Liver (tissue), 9 donors: ENCODE data around the gene RAB29. TPM values are rescaled to one million over a fixed set of nuclear protein-coding genes. Genes with fewer than 3 reads are reported as not detected.

ENCODE experiments used
- DNase-seq: peaks from one replicate; pipeline ENCODE4 v3.0.0-alpha.2; 2017; ENCODE audit warnings: low spot score
- H3K27ac ChIP-seq, 2 donors: one replicate each; pipeline ENCODE4 v1.7.0; 2013; ENCODE audit warnings: inconsistent platforms in 2 of 2, low read length in 2 of 2, control low read depth in 1 of 2, low read depth in 1 of 2, mild to moderate bottlenecking in 1 of 2
- H3K27me3 ChIP-seq, 4 donors: one replicate each; pipeline versions ENCODE4 v1.6.1 to v1.7.0; 2013; ENCODE audit warnings: low read length in 3 of 4, inconsistent platforms in 1 of 4, mild to moderate bottlenecking in 1 of 4, moderate library complexity in 1 of 4; ENCODE audit not compliant: control insufficient read depth in 4 of 4, insufficient read depth in 4 of 4
- H3K36me3 ChIP-seq, 4 donors: one replicate each; pipeline versions ENCODE4 v1.6.1 to v1.7.0; 2013; ENCODE audit warnings: low read length in 3 of 4, mild to moderate bottlenecking in 3 of 4, low read depth in 1 of 4, moderate library complexity in 1 of 4; ENCODE audit not compliant: control insufficient read depth in 4 of 4, insufficient read depth in 3 of 4
- H3K4me1 ChIP-seq, 4 donors: one replicate each; pipeline versions ENCODE4 v1.6.1 to v1.7.0; 2013; ENCODE audit warnings: low read length in 3 of 4, mild to moderate bottlenecking in 3 of 4, moderate library complexity in 1 of 4; ENCODE audit not compliant: control insufficient read depth in 4 of 4, insufficient read depth in 4 of 4
- H3K4me3 ChIP-seq, 3 donors: one replicate each; pipeline versions ENCODE4 v1.6.1 to v1.7.0; 2013; ENCODE audit warnings: low read length in 3 of 3, control low read depth in 1 of 3, low read depth in 1 of 3, mild to moderate bottlenecking in 1 of 3
- H3K9ac ChIP-seq, 2 donors: one replicate each; pipeline ENCODE4 v1.7.0; 2013; ENCODE audit warnings: low read length in 2 of 2, mild to moderate bottlenecking in 2 of 2, moderate library complexity in 2 of 2, control low read depth in 1 of 2, low read depth in 1 of 2
- H3K9me3 ChIP-seq, 4 donors: one replicate each; pipeline versions ENCODE4 v1.6.1 to v1.7.0; 2013; ENCODE audit warnings: low read length in 3 of 4; ENCODE audit not compliant: control insufficient read depth in 4 of 4
- ATF3 ChIP-seq: IDR thresholded peaks from 2 replicates; pipeline ENCODE4 v1.6.1; 2016; ENCODE audit warnings: antibody characterized with exemption
- CTCF ChIP-seq: fragments of 150-350 bp; IDR thresholded peaks from 2 replicates; pipeline ENCODE4 v1.5.1; 2017; ENCODE audit warnings: improper control_type of control experiment, low read depth, low read length; ENCODE audit not compliant: missing input control
- FOXA1 ChIP-seq: IDR thresholded peaks from 2 replicates; pipeline ENCODE4 v1.6.1; 2016; ENCODE audit warnings: antibody characterized with exemption
- FOXA2 ChIP-seq: IDR thresholded peaks from 2 replicates; pipeline ENCODE4 v1.6.1; 2016; ENCODE audit warnings: antibody characterized with exemption
- GABPA ChIP-seq, 2 donors: IDR thresholded peaks in 1 of 2; conservative IDR thresholded peaks in 1 of 2; 2 replicates each; pipeline ENCODE4 v1.6.1; 2016; ENCODE audit warnings: antibody characterized with exemption in 2 of 2, mild to moderate bottlenecking in 1 of 2, moderate library complexity in 1 of 2
- HNF4A ChIP-seq, 2 donors: conservative IDR thresholded peaks; 2 replicates each; pipeline ENCODE4 v1.6.1; 2016; ENCODE audit warnings: antibody characterized with exemption in 2 of 2, mild to moderate bottlenecking in 2 of 2
- HNF4G ChIP-seq: IDR thresholded peaks from 2 replicates; pipeline ENCODE4 v1.6.1; 2016; ENCODE audit warnings: antibody characterized with exemption
- JUND ChIP-seq, 2 donors: IDR thresholded peaks; 2 replicates each; pipeline ENCODE4 v1.6.1; 2016; ENCODE audit warnings: antibody characterized with exemption in 2 of 2
- NR2F2 ChIP-seq: IDR thresholded peaks from 2 replicates; pipeline ENCODE4 v1.6.1; 2016; ENCODE audit warnings: antibody characterized with exemption
- RAD21 ChIP-seq, 2 donors: IDR thresholded peaks; 2 replicates each; pipeline ENCODE4 v1.6.1; 2016; ENCODE audit warnings: antibody characterized with exemption in 2 of 2, mild to moderate bottlenecking in 2 of 2
- REST ChIP-seq: IDR thresholded peaks from 2 replicates; pipeline ENCODE4 v1.6.1; 2016; ENCODE audit warnings: antibody characterized with exemption, mild to moderate bottlenecking
- RXRA ChIP-seq, 2 donors: IDR thresholded peaks; 2 replicates each; pipeline ENCODE4 v1.6.1; 2017 to 2018; ENCODE audit warnings: antibody characterized with exemption in 2 of 2, mild to moderate bottlenecking in 1 of 2
- SP1 ChIP-seq: IDR thresholded peaks from 2 replicates; pipeline ENCODE4 v1.6.1; 2018; ENCODE audit warnings: antibody characterized with exemption, mild to moderate bottlenecking
- YY1 ChIP-seq: IDR thresholded peaks from 2 replicates; pipeline ENCODE4 v1.6.1; 2016; ENCODE audit warnings: antibody characterized with exemption, mild to moderate bottlenecking
- ZBTB33 ChIP-seq: IDR thresholded peaks from 2 replicates; pipeline ENCODE4 v1.6.1; 2016; ENCODE audit warnings: antibody characterized with exemption
- WGBS: extraction: QIAGEN DNeasy Blood & Tissue Kit; methylation state at CpG from one replicate; pipeline ENCODE4 v1.1.7; 2013; 5-methylcytosine and 5-hydroxymethylcytosine counted together
- polyA plus RNA-seq, 2 donors: library from polyadenylated mRNA; stranded (reverse) in 1 of 2; unstranded in 1 of 2; fragments of 200-250 nt in 1 of 2; fragments of >200 nt in 1 of 2; fragmentation: Nextera tagmentation in 1 of 2; extraction: Ambion mirVana in 1 of 2; gene quantifications; one replicate each; pipeline versions ENCODE4 v1.2.1 to v1.2.3, GENCODE V29; 2013 to 2015
- total RNA-seq, 2 donors: library from RNA; depleted of rRNA; stranded (reverse); fragments of >200 nt; gene quantifications; one replicate each; pipeline ENCODE4 v1.2.3, GENCODE V29; 2014
- donor health status: healthy.
- donor health status: healthy.
- donor health status: healthy.
- donor health status: healthy.
- donor health status: healthy.

Gene RAB29
- total and polyA plus RNA-seq, 4 donors: 11.0 to 25.0 (median 16.0) TPM

GRCh38 chr1:205812878-205813754 is 37.8 kb upstream of the RAB29 start, which contains the start of gene SLC41A1:
Gene SLC41A1, minus strand, starts transcription at chr1:205813198. Its CDS starts 2,757 bp downstream, at chr1:205810441.
- H3K9ac ChIP-seq: peak within 1 kb of the TSS; percentile 28 to 36
- TF ChIP-seq YY1 (peak; percentile 31), RAD21 (IDR thresholded peaks at IDR 0.05) (peak; percentile 15 to 30), RXRA (IDR thresholded peaks at IDR 0.05) (no peak), NR2F2 (peak; percentile 2), REST (peak; percentile 63), GABPA (IDR thresholded peaks at IDR 0.05 in 1 of 2, conservative IDR thresholded peaks at IDR 0.05 in 1 of 2) (peak in 1 of 2 donors; percentile 40), FOXA2 (no peak), SP1 (peak; percentile 78), ZBTB33 (no peak)
- DNase-seq: peak; percentile 94
- H3K4me3 ChIP-seq: peak within 1 kb of the TSS; percentile 71 to 81 (median 78)
- peaks cover 0 to 20% (median 13%) of the 10 kb centered on the region in 4 donors for H3K4me1 ChIP-seq
- 2% methylated on average over 83 of the region's 83 CpGs for WGBS
- H3K27ac ChIP-seq: peak within 1 kb of the TSS; percentile 74 to 79
- no peaks in the 10 kb centered on the region for H3K36me3 ChIP-seq
- no peaks in the 10 kb centered on the region for H3K27me3 ChIP-seq
- H3K9me3 ChIP-seq: no peaks in the 10 kb centered on the region

GRCh38 chr1:205812271-205812877 is 37.1 kb upstream of the RAB29 start:
- Histone ChIP-seq H3K27me3 (no peaks in the 10 kb centered on the region), H3K27ac (peak overlapping the region; percentile 67 to 74), H3K36me3 (no peaks in the 10 kb centered on the region), H3K4me1 (peaks cover 0 to 20% (median 13%) of the 10 kb centered on the region in 4 donors), H3K4me3 (peak overlapping the region; percentile 71 to 81 (median 78)), H3K9me3 (no peaks in the 10 kb centered on the region), H3K9ac (peak overlapping the region; percentile 28 to 36)
- WGBS: 43% methylated on average over 16 of the region's 16 CpGs
- no peak for TF ChIP-seq NR2F2
- TF ChIP-seq ZBTB33: no peak
- TF ChIP-seq YY1: no peak
- no peak for TF ChIP-seq HNF4G
- no peak for TF ChIP-seq SP1
- TF ChIP-seq REST: no peak
- no peak for TF ChIP-seq ATF3
- TF ChIP-seq HNF4A (conservative IDR thresholded peaks at IDR 0.05): no peak
- TF ChIP-seq FOXA1: no peak
- TF ChIP-seq RAD21 (IDR thresholded peaks at IDR 0.05): no peak
- TF ChIP-seq JUND (IDR thresholded peaks at IDR 0.05): no peak
- TF ChIP-seq CTCF: no peak
- TF ChIP-seq RXRA (IDR thresholded peaks at IDR 0.05): no peak
- TF ChIP-seq GABPA (IDR thresholded peaks at IDR 0.05 in 1 of 2, conservative IDR thresholded peaks at IDR 0.05 in 1 of 2): no peak
- DNase-seq: no peak
